HEK293T (cell line): Measurements from ENCODE around the gene TDRD12.

ENCODE experiments used
- CTCF ChIA-PET: fragments of 350-600 bp; formaldehyde crosslinking; extraction: SDS; loops from one replicate; lab custom pipeline; 2021; ENCODE audit warnings: antibody characterized with exemption, inconsistent platforms; lab: Yijun Ruan, JAX
- POLR2A ChIA-PET: fragments of 350-600 bp; formaldehyde crosslinking; extraction: SDS; loops from one replicate; lab custom pipeline; 2020; ENCODE audit warnings: antibody characterized with exemption, inconsistent platforms; lab: Yijun Ruan, JAX
- DNase-seq: peaks from one replicate; pipeline ENCODE4 v3.0.0; 2012; ENCODE audit warnings: mixed read lengths; ENCODE audit errors: extremely low spot score
- ARNT ChIP-seq: fragments of 450-650 bp; IDR thresholded peaks from 2 replicates; pipeline ENCODE4 v1.6.1; 2017; ENCODE audit warnings: mild to moderate bottlenecking
- BHLHE40 ChIP-seq: fragments of 450-650 bp; IDR thresholded peaks from 2 replicates; pipeline ENCODE4 v1.6.1; 2016; ENCODE audit warnings: mild to moderate bottlenecking, moderate library complexity, borderline replicate concordance
- CTBP1 ChIP-seq: fragments of 450-650 bp; IDR thresholded peaks from 2 replicates; pipeline ENCODE4 v1.6.1; 2016; ENCODE audit warnings: borderline replicate concordance
- ELF4 ChIP-seq: fragments of 450-650 bp; IDR thresholded peaks from 2 replicates; pipeline ENCODE4 v1.6.1; 2017; ENCODE audit warnings: antibody characterized with exemption
- FOXA1 ChIP-seq: fragments of 450-650 bp; IDR thresholded peaks from 2 replicates; pipeline ENCODE4 v1.6.1; 2016; ENCODE audit warnings: mild to moderate bottlenecking
- FOXK2 ChIP-seq: fragments of 450-650 bp; IDR thresholded peaks from 2 replicates; pipeline ENCODE4 v1.6.1; 2016; ENCODE audit warnings: mild to moderate bottlenecking
- FOXM1 ChIP-seq: fragments of 450-650 bp; IDR thresholded peaks from 2 replicates; pipeline ENCODE4 v1.6.1; 2017; ENCODE audit warnings: mild to moderate bottlenecking, borderline replicate concordance
- HDGF ChIP-seq: fragments of 450-650 bp; IDR thresholded peaks from 2 replicates; pipeline ENCODE4 v1.6.1; 2017; ENCODE audit warnings: antibody characterized with exemption, borderline replicate concordance
- L3MBTL2 ChIP-seq: fragments of 450-650 bp; conservative IDR thresholded peaks from 2 replicates; pipeline ENCODE4 v1.6.1; 2016; ENCODE audit warnings: mild to moderate bottlenecking
- LEF1 ChIP-seq: fragments of 450-650 bp; IDR thresholded peaks from 2 replicates; pipeline ENCODE4 v1.6.1; 2017; ENCODE audit warnings: mild to moderate bottlenecking, borderline replicate concordance
- NFRKB ChIP-seq: fragments of 450-650 bp; IDR thresholded peaks from 2 replicates; pipeline ENCODE4 v1.6.1; 2016; ENCODE audit warnings: mild to moderate bottlenecking, moderate library complexity
- PKNOX1 ChIP-seq: fragments of 450-650 bp; IDR thresholded peaks from 2 replicates; pipeline ENCODE4 v1.6.1; 2016
- SP1 ChIP-seq: fragments of 450-650 bp; IDR thresholded peaks from 2 replicates; pipeline ENCODE4 v1.6.1; 2017
- SUZ12 ChIP-seq: fragments of 450-650 bp; IDR thresholded peaks from 2 replicates; pipeline ENCODE4 v1.6.1; 2016; ENCODE audit warnings: mild to moderate bottlenecking
- TARDBP ChIP-seq: fragments of 450-650 bp; IDR thresholded peaks from 2 replicates; pipeline ENCODE4 v1.6.1; 2016
- ZNF384 ChIP-seq: fragments of 450-650 bp; IDR thresholded peaks from 2 replicates; pipeline ENCODE4 v1.6.1; 2016

The TDRD12 gene

DNA sequence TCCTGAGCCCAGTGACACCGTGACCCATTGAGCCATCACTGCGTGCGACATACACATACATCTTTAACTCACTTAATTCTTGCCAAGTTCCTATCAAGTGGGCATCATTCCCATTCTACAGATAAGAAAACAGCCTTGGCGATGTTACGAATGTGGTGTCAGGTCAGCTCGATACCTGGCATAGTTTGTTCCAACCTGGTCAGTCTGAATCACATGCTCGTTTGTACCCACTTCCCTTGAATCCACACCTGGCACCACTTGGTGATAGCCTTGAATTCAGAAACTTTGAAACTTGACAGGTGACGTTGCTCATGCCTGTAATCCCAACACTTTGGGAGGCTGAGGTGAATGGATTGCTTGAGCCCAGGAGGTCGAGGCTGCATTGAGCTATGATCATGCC, 90.9 kb downstream of the TDRD12 start:
- DNase-seq, result no peak
- TF ChIP-seq HDGF (no peak), L3MBTL2 (no peak), LEF1 (no peak), CTBP1 (no peak), FOXM1 (no peak), ZNF384 (no peak), FOXA1 (no peak), BHLHE40 (no peak)
- CTCF ChIA-PET, result no interaction called here
- POLR2A ChIA-PET, result no interaction called here

GRCh38 chr19:32811151-32811550, 91.6 kb downstream of the TDRD12 start:
- DNase-seq, result no peak
- CTCF ChIA-PET, result no interaction called here

GRCh38 chr19:32812036-32812435, 92.5 kb downstream of the TDRD12 start:
- ChIA-PET POLR2A (no interaction called here), CTCF (no interaction called here)
- no peak for DNase-seq
- TF ChIP-seq SUZ12, result no peak
- no peak for TF ChIP-seq ARNT
- no peak for TF ChIP-seq L3MBTL2
- no peak for TF ChIP-seq BHLHE40

More at GRCh38 chr19:32811151-32811550, 91.6 kb downstream of the TDRD12 start:
- TF ChIP-seq FOXM1 (no peak), LEF1 (no peak), L3MBTL2 (no peak), FOXA1 (no peak), ARNT (no peak), TARDBP (no peak), SUZ12 (no peak), SP1 (no peak), BHLHE40 (no peak)
- POLR2A ChIA-PET, result no interaction called here

GRCh38 chr19:32812571-32812970, 93.0 kb downstream of the TDRD12 start:
- ChIA-PET POLR2A (no interaction called here), CTCF (no interaction called here)
- no peak for DNase-seq
- TF ChIP-seq BHLHE40 (no peak), TARDBP (no peak), ZNF384 (no peak), FOXA1 (no peak), LEF1 (no peak), ELF4 (no peak), L3MBTL2 (no peak), NFRKB (no peak), FOXM1 (no peak), FOXK2 (no peak), SUZ12 (no peak), CTBP1 (no peak), SP1 (no peak), ARNT (no peak), HDGF (no peak)

DNA sequence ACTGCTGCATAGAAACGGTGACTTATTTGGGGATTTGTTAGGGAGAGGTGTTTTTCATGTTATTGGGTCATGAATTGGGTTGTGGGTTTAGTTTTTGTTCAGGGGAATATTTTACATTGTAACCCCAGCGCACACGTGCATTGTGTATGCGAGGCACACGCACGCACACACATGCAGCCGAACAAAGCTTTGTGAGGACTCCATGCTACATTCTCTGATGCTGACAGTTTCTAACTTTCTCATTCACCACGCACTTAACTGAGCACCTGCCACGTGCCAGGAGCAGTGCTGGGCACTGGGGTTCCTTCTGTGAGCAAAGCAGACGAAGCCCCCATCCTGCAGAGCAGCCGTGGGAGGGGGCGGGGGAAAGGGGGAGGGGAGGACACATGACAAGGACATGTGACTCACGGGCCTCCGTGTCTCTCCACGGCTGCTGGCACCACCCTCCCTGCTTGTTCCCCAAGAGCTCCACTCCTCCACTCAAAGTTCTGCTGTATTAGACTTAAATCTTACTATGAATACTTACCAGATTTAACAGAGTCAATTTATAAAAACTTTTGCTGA, 94.4 kb downstream of the TDRD12 start:
- ChIA-PET POLR2A (interaction anchor here (0.5 kb wide), 1 partner anchor 47 kb away, joined by 3 read pairs; no protein-coding TSS in a partner anchor), CTCF (no interaction called here)
- DNase-seq, result no peak
- no peak for TF ChIP-seq FOXA1
- no peak for TF ChIP-seq SUZ12
- TF ChIP-seq HDGF, result no peak
- TF ChIP-seq PKNOX1, result no peak
- TF ChIP-seq BHLHE40, result no peak
- no peak for TF ChIP-seq FOXM1
- TF ChIP-seq L3MBTL2, result no peak
- no peak for TF ChIP-seq ZNF384
- no peak for TF ChIP-seq TARDBP
- no peak for TF ChIP-seq FOXK2
- TF ChIP-seq SP1, result no peak
- TF ChIP-seq CTBP1, result no peak
- no peak for TF ChIP-seq ELF4
- TF ChIP-seq LEF1, result no peak
- TF ChIP-seq ARNT, result no peak
- TF ChIP-seq NFRKB, result no peak

GRCh38 chr19:32814624-32815023, 95.1 kb downstream of the TDRD12 start:
- no peak for TF ChIP-seq FOXK2
- no peak for TF ChIP-seq ZNF384
- no peak for TF ChIP-seq BHLHE40
- no peak for TF ChIP-seq CTBP1
- no peak for TF ChIP-seq FOXM1
- TF ChIP-seq FOXA1, result no peak
- DNase-seq, result no peak
- ChIA-PET CTCF (no interaction called here), POLR2A (interaction anchor here (0.5 kb wide), 1 partner anchor 47 kb away, joined by 3 read pairs; no protein-coding TSS in a partner anchor)

DNA sequence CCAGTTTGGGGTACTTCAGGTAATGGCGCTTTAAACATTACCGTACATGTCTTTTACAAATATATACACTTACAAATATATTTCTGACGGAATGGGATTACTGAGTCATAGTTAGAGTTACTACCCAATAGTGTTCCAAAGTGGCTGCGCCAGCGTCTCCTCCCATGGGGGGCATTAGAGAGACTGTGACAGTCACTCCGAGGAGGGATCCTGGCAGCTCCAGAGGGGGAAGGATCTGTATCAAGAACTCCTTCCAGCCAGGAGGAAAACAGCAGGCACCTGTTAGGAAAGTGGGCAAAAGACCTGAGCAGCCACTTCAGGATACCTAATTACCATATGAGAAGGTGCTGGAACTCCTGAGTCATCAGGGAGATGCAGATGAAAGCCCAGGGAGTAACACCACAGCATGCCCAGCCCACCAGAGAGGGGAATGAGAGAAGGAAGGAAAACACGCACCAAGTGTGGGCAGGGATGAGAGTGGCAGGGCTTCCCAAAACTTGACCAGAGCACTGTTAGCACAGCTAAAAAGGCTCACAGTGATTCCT, 97.1 kb downstream of the TDRD12 start:
- no peak for TF ChIP-seq L3MBTL2
- TF ChIP-seq CTBP1, result no peak
- no peak for TF ChIP-seq TARDBP
- TF ChIP-seq FOXA1, result no peak
- TF ChIP-seq ELF4, result no peak
- TF ChIP-seq NFRKB, result no peak
- no peak for TF ChIP-seq FOXK2
- ChIA-PET POLR2A (no interaction called here), CTCF (no interaction called here)
- no peak for DNase-seq
